DOHH2 (cell line): ENCODE results near the gene ITPR3.

ENCODE experiments used
- H3F3A ChIP-seq: fragments of 200-600 bp; sonication (generic), shearing (Covaris generic); 2 replicates; pipeline ENCODE4 v1.6.0; 2016; ENCODE audit warnings: antibody characterized with exemption, mild to moderate bottlenecking; ENCODE audit not compliant: control insufficient read depth, insufficient read depth
- H3K27ac ChIP-seq: fragments of 200-600 bp; sonication (generic); 2 replicates; pipeline ENCODE4 v1.5.1; 2014; ENCODE audit warnings: low read depth, mild to moderate bottlenecking, low read length, moderate library complexity
- H3K27me3 ChIP-seq: fragments of 200-600 bp; sonication (generic); 2 replicates; pipeline ENCODE4 v1.6.1; 2014; ENCODE audit warnings: mild to moderate bottlenecking, low read length, mixed read lengths; ENCODE audit not compliant: control insufficient read depth
- H3K36me3 ChIP-seq: fragments of 200-600 bp; sonication (generic); 2 replicates; pipeline ENCODE4 v1.6.1; 2014; ENCODE audit warnings: mild to moderate bottlenecking, low read length, moderate library complexity, mixed read lengths; ENCODE audit not compliant: control insufficient read depth
- H3K4me1 ChIP-seq: fragments of 200-600 bp; sonication (generic); 2 replicates; pipeline ENCODE4 v1.6.1; 2014; ENCODE audit warnings: mild to moderate bottlenecking, low read length, mixed read lengths; ENCODE audit not compliant: control insufficient read depth
- H3K4me2 ChIP-seq: fragments of 200-600 bp; sonication (generic); 2 replicates; pipeline ENCODE4 v1.6.0; 2014; ENCODE audit warnings: mild to moderate bottlenecking, low read length, moderate library complexity
- H3K4me3 ChIP-seq: fragments of 200-600 bp; sonication (generic); 2 replicates; pipeline ENCODE4 v1.5.1; 2014; ENCODE audit warnings: mild to moderate bottlenecking, low read length, mixed read lengths
- H3K79me2 ChIP-seq: fragments of 200-600 bp; sonication (generic); 2 replicates; pipeline ENCODE4 v1.6.1; 2014; ENCODE audit warnings: mild to moderate bottlenecking, low read length, mixed read lengths; ENCODE audit not compliant: control insufficient read depth
- H3K9me2 ChIP-seq: fragments of 200-600 bp; sonication (generic); replicated peaks from 2 replicates; pipeline ENCODE4 v1.6.1; 2014; ENCODE audit warnings: mild to moderate bottlenecking, low read length, mixed read lengths; ENCODE audit not compliant: control insufficient read depth
- H3K9me3 ChIP-seq: fragments of 200-600 bp; sonication (generic); 2 replicates; pipeline ENCODE4 v1.6.1; 2014; ENCODE audit warnings: antibody characterized with exemption, low read length, mixed read lengths; ENCODE audit not compliant: control insufficient read depth, insufficient read depth
- H4K20me1 ChIP-seq: fragments of 200-600 bp; sonication (generic); 2 replicates; pipeline ENCODE4 v1.6.0; 2014; ENCODE audit warnings: low read depth, mild to moderate bottlenecking, antibody characterized with exemption, low read length, moderate library complexity; ENCODE audit not compliant: control insufficient read depth, insufficient read depth
- EZH2phosphoT487 ChIP-seq: fragments of 200-600 bp; sonication (generic); IDR thresholded peaks from 2 replicates; pipeline ENCODE4 v1.6.1; 2017; ENCODE audit warnings: borderline replicate concordance, mild to moderate bottlenecking, antibody characterized with exemption, low read length, moderate library complexity, mixed read lengths
- TF ChIP-seq, protein P1 (sequence below): fragments of 200-600 bp; sonication (generic); IDR thresholded peaks from one replicate; pipeline ENCODE4 v1.5.1; 2014; ENCODE audit warnings: antibody characterized with exemption, mild to moderate bottlenecking, low read depth, low read length; ENCODE audit not compliant: poor library complexity, severe bottlenecking

The ITPR3 gene

DNA sequence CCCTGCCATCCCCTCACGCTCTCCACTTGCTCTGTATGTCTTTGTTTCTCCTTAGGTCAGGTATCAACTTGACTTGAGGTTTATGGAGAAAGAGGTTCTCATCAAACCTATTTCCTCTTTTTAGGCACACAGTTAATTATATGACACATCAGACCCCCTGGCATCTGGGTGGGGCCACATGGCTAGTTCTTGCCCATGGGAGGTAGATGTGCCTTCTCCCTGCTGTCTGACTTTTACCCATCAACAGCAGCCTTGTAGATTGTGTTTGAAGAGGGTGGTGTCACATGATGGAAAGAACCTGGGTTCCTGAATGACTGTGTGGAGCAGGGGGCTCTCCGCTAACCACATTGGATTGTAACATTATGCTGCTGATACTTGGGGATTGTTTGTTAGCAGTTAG is 97.6 kb downstream of the ITPR3 start:
- no peaks in the 10 kb centered on the region for H3K79me2 ChIP-seq
- peaks cover 27% of the 10 kb centered on the region for H3K27me3 ChIP-seq
- no peak overlapping the region for H3K4me2 ChIP-seq
- H3K27ac ChIP-seq = no peak overlapping the region
- no peaks in the 10 kb centered on the region for H3F3A ChIP-seq
- no peak overlapping the region for H3K4me3 ChIP-seq
- no peaks in the 10 kb centered on the region for H3K9me3 ChIP-seq
- H4K20me1 ChIP-seq = no peaks in the 10 kb centered on the region
- no peaks in the 10 kb centered on the region for H3K36me3 ChIP-seq
- H3K4me1 ChIP-seq = peaks cover 13% of the 10 kb centered on the region
- TF ChIP-seq EZH2phosphoT487 = no peak
- TF ChIP-seq, protein P1, sequence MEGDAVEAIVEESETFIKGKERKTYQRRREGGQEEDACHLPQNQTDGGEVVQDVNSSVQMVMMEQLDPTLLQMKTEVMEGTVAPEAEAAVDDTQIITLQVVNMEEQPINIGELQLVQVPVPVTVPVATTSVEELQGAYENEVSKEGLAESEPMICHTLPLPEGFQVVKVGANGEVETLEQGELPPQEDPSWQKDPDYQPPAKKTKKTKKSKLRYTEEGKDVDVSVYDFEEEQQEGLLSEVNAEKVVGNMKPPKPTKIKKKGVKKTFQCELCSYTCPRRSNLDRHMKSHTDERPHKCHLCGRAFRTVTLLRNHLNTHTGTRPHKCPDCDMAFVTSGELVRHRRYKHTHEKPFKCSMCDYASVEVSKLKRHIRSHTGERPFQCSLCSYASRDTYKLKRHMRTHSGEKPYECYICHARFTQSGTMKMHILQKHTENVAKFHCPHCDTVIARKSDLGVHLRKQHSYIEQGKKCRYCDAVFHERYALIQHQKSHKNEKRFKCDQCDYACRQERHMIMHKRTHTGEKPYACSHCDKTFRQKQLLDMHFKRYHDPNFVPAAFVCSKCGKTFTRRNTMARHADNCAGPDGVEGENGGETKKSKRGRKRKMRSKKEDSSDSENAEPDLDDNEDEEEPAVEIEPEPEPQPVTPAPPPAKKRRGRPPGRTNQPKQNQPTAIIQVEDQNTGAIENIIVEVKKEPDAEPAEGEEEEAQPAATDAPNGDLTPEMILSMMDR = no peak
- no peaks in the 10 kb centered on the region for H3K9me2 ChIP-seq

DNA sequence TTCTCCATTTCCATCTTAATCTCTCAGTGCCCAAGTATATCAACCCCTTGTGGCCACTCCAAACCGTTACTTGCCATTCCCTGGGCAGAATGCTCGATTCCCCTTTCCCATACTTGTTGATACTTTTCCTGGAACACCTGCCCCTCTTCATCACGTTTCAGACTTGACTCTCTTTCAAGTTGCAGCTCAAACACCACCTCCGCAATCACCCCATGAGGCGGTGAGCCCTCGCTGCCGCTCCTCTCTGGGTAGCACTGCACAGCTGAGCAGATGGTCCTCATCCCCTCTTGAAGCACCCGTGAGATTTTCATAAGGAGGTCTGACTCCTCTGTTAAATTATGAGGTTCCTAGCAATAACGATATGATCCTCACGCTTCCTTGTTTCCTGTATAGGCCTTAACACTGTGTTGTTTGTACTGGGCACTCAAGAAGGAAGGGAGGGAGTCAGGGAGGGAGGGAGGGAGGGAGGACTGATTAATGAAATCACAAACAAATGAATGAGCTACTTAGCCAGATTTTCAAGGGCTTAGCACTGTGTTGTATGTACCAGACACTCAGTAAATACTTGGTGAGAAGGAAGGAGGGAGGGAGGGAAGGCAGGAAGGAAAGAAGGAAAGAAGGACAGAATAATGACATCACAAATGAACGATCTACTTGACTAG is 98.3 kb downstream of the ITPR3 start:
- no peaks in the 10 kb centered on the region for H3K9me3 ChIP-seq
- peaks cover 34% of the 10 kb centered on the region for H3K27me3 ChIP-seq
- no peak overlapping the region for H3K4me2 ChIP-seq
- H3K4me1 ChIP-seq = peaks cover 13% of the 10 kb centered on the region
- no peaks in the 10 kb centered on the region for H3K79me2 ChIP-seq
- H3K9me2 ChIP-seq = no peaks in the 10 kb centered on the region
- no peak overlapping the region for H3K27ac ChIP-seq
- TF ChIP-seq, protein P1 = no peak
- no peak for TF ChIP-seq EZH2phosphoT487
- no peaks in the 10 kb centered on the region for H3F3A ChIP-seq
- H3K4me3 ChIP-seq = no peak overlapping the region
- H3K36me3 ChIP-seq = no peaks in the 10 kb centered on the region
- no peaks in the 10 kb centered on the region for H4K20me1 ChIP-seq

DNA sequence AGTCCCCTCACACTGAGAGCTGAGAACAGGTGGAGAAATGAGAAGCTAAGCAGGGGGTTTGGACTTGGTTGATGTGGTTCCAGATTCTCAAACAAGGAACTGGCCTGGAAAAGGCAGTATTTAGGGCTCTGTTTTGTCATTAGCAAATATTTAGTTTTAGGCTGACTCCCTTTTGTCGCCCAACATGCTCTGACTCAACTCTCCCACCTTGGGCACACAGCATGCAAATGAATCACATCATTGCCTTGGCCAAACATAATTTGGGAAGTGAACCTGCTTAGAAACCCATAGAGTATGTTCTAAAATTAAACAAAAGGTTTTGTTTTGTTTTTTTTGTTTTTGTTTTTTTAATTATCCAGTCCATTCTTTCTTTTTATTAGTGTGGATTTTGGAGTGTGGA is 99.9 kb downstream of the ITPR3 start:
- H3K4me3 ChIP-seq = no peak overlapping the region
- H3K9me2 ChIP-seq = no peaks in the 10 kb centered on the region
- peak overlapping the region; percentile 22 for H3K4me2 ChIP-seq
- H3K79me2 ChIP-seq = no peaks in the 10 kb centered on the region
- H4K20me1 ChIP-seq = no peaks in the 10 kb centered on the region
- no peaks in the 10 kb centered on the region for H3K36me3 ChIP-seq
- TF ChIP-seq, protein P1 = no peak
- no peak for TF ChIP-seq EZH2phosphoT487
- no peak overlapping the region for H3K27ac ChIP-seq
- H3F3A ChIP-seq = no peaks in the 10 kb centered on the region
- H3K9me3 ChIP-seq = no peaks in the 10 kb centered on the region
- peaks cover 43% of the 10 kb centered on the region for H3K27me3 ChIP-seq
- peaks cover 13% of the 10 kb centered on the region for H3K4me1 ChIP-seq
